H1 (cell line): Measurements from ENCODE around the gene OPA3. TPM values are rescaled to one million over a fixed set of nuclear protein-coding genes. Genes with fewer than 3 reads are reported as not detected.

Source experiments
- ASH2L ChIP-seq: fragments of 200-600, 300-600 bp; sonication (generic); IDR thresholded peaks from one replicate; pipeline ENCODE4 v1.7.1; 2017; ENCODE audit warnings: low read length
- BACH1 ChIP-seq: IDR thresholded peaks from 2 replicates; pipeline ENCODE4 v1.6.1; 2012; ENCODE audit warnings: low read length, improper control_type of control experiment
- CHD1 ChIP-seq: IDR thresholded peaks from 2 replicates; pipeline ENCODE4 v1.6.1; 2012; ENCODE audit warnings: low read depth, low read length, improper control_type of control experiment
- CHD2 ChIP-seq: IDR thresholded peaks from 2 replicates; pipeline ENCODE4 v1.6.1; 2012; ENCODE audit warnings: low read length, improper control_type of control experiment
- CTBP2 ChIP-seq: IDR thresholded peaks from 2 replicates; pipeline ENCODE4 v1.7.0; 2011; ENCODE audit warnings: borderline replicate concordance, mild to moderate bottlenecking, moderate library complexity, mixed read lengths, low read length; ENCODE audit not compliant: insufficient read depth, insufficient read length
- EGR1 ChIP-seq: IDR thresholded peaks from 2 replicates; pipeline ENCODE4 v1.6.1; 2011; ENCODE audit warnings: low read depth, low read length, borderline replicate concordance
- EP300 ChIP-seq, 2 experiments: IDR thresholded peaks; 1 replicate in 1 of 2; 2 replicates in 1 of 2; pipeline ENCODE4 v1.6.1; 2011 to 2012; ENCODE audit warnings: low read depth in 2 of 2, low read length in 2 of 2, mild to moderate bottlenecking in 2 of 2, borderline replicate concordance in 1 of 2, inconsistent platforms in 1 of 2, moderate library complexity in 1 of 2
- GABPA ChIP-seq: IDR thresholded peaks from 2 replicates; pipeline ENCODE4 v1.6.1; 2011; ENCODE audit warnings: mild to moderate bottlenecking, low read length, moderate library complexity, borderline replicate concordance; ENCODE audit not compliant: insufficient read depth
- GTF2F1 ChIP-seq: IDR thresholded peaks from 2 replicates; pipeline ENCODE4 v1.6.1; 2012; ENCODE audit warnings: low read depth, low read length, improper control_type of control experiment, borderline replicate concordance
- JUN ChIP-seq: IDR thresholded peaks from 2 replicates; pipeline ENCODE4 v1.6.1; 2011; ENCODE audit warnings: low read depth, mild to moderate bottlenecking, improper control_type of control experiment, low read length
- KDM4A ChIP-seq: IDR thresholded peaks from one replicate; pipeline ENCODE4 v1.7.1; 2012; ENCODE audit warnings: low read depth, mild to moderate bottlenecking, moderate library complexity, low read length, inconsistent platforms; ENCODE audit not compliant: severe bottlenecking
- MAFK ChIP-seq: IDR thresholded peaks from 2 replicates; pipeline ENCODE4 v1.6.1; 2012; ENCODE audit warnings: low read depth, mild to moderate bottlenecking, improper control_type of control experiment, low read length
- PHF8 ChIP-seq: fragments of 200-600 bp; sonication (generic); conservative IDR thresholded peaks from 2 replicates; pipeline ENCODE4 v1.7.1; 2012; ENCODE audit warnings: low read depth, mild to moderate bottlenecking, inconsistent platforms, low read length, moderate library complexity
- POLR2A ChIP-seq, 2 experiments: IDR thresholded peaks; 1 replicate in 1 of 2; 2 replicates in 1 of 2; pipeline ENCODE4 v1.6.1; 2011; ENCODE audit warnings: low read depth in 2 of 2, low read length in 2 of 2, mild to moderate bottlenecking in 2 of 2; ENCODE audit errors: control extremely low read depth in 1 of 2
- POLR2AphosphoS5 ChIP-seq: IDR thresholded peaks from 2 replicates; pipeline ENCODE4 v1.6.1; 2011; ENCODE audit warnings: low read depth, low read length
- SAP30 ChIP-seq: fragments of 300-600 bp; sonication (generic); IDR thresholded peaks from 2 replicates; pipeline ENCODE4 v1.7.1; 2012; ENCODE audit warnings: low read length, moderate library complexity, mild to moderate bottlenecking, inconsistent platforms; ENCODE audit not compliant: insufficient read depth, insufficient replicate concordance
- SIX5 ChIP-seq: IDR thresholded peaks from 2 replicates; pipeline ENCODE4 v1.6.1; 2011; ENCODE audit warnings: mild to moderate bottlenecking, low read depth, low read length
- SRF ChIP-seq: IDR thresholded peaks from 2 replicates; pipeline ENCODE4 v1.6.1; 2011; ENCODE audit warnings: mild to moderate bottlenecking, low read depth, low read length, moderate library complexity
- TAF7 ChIP-seq: optimal IDR thresholded peaks from 2 replicates; pipeline ENCODE3; 2011; ENCODE audit warnings: low read depth, mild to moderate bottlenecking, inconsistent platforms, low read length, moderate library complexity, borderline replicate concordance
- TBP ChIP-seq: IDR thresholded peaks from 2 replicates; pipeline ENCODE4 v1.6.1; 2011; ENCODE audit warnings: low read depth, low read length, improper control_type of control experiment
- ZNF274 ChIP-seq: IDR thresholded peaks from 2 replicates; pipeline ENCODE4 v1.7.0; 2012; ENCODE audit warnings: low read length, borderline replicate concordance; ENCODE audit errors: extremely low read depth
- polyA plus RNA-seq, 7 experiments: library from polyadenylated mRNA; depleted of rRNA in 3 of 7; stranded (reverse) in 5 of 7; unstranded in 2 of 7; fragments of >200 nt in 5 of 7; fragments of 200-250 nt in 2 of 7; gene quantifications; 1 replicate in 5 of 7; 2 replicates in 1 of 7; 4 replicates in 1 of 7; pipeline versions ENCODE4 v1.2.1 to v1.2.3, GENCODE V29; 2011 to 2013; ENCODE audit warnings: missing spikeins in 2 of 7, mixed read lengths in 2 of 7
- total RNA-seq: library from RNA; stranded (reverse); fragmentation: NEBNext Ultra II Directional; extraction: Animal tissue kit (Norgen Biotek cat#: 25700); gene quantifications from 2 replicates; pipeline ENCODE4 v1.2.1, GENCODE V29; 2021
- TF ChIP-seq, protein P1 (sequence below), 3 experiments: IDR thresholded peaks; 1 replicate in 2 of 3; 2 replicates in 1 of 3; pipeline versions ENCODE4 v1.5.1 to v1.6.1; 2011; ENCODE audit warnings: low read length in 3 of 3, mild to moderate bottlenecking in 3 of 3, inconsistent platforms in 2 of 3, low read depth in 1 of 3, moderate library complexity in 1 of 3; ENCODE audit not compliant: insufficient read depth in 1 of 3; ENCODE audit errors: control extremely low read depth in 1 of 3
- TF ChIP-seq, protein P2 (sequence below): IDR thresholded peaks from 2 replicates; pipeline ENCODE4 v1.6.1; 2011; ENCODE audit warnings: low read depth, mild to moderate bottlenecking, low read length; ENCODE audit not compliant: insufficient read depth

The OPA3 gene
- total and polyA plus RNA-seq, 2 of the 8 experiments (the other 6 are each of a cell fraction or from before 2014, with no cell fraction given) = 12.5 to 14.5 TPM

DNA sequence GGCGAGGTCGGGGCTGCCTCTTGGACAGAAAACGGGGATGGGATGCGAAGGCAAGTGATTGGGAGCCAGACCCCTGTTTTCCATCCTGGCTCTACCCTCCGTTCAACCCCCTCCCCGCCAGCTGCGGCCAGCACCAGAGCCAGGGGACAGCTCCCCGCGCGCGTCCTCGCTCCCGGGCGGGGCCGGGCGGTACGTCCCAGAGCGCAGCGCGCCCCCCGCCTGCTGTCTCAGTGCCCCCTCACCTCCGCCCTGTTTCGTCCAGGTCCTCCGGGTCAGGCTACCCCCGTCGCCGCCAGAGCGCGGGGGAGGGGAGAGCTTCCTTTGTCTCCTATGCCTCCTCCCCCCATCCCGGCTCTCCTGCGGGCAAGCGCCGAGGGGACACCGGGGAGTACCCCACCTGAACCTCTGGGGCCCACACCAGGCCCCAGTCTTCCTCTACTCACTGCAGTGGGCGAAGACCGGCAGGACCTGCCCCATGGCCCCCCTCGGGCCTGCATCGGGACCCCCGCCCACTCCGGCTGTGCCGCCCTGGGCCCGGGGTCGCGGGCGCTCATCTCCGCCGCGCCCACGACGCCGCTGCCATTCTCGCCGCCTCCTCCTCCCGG, 88.2 kb downstream of the OPA3 start (continued):
- TF ChIP-seq, protein P1, sequence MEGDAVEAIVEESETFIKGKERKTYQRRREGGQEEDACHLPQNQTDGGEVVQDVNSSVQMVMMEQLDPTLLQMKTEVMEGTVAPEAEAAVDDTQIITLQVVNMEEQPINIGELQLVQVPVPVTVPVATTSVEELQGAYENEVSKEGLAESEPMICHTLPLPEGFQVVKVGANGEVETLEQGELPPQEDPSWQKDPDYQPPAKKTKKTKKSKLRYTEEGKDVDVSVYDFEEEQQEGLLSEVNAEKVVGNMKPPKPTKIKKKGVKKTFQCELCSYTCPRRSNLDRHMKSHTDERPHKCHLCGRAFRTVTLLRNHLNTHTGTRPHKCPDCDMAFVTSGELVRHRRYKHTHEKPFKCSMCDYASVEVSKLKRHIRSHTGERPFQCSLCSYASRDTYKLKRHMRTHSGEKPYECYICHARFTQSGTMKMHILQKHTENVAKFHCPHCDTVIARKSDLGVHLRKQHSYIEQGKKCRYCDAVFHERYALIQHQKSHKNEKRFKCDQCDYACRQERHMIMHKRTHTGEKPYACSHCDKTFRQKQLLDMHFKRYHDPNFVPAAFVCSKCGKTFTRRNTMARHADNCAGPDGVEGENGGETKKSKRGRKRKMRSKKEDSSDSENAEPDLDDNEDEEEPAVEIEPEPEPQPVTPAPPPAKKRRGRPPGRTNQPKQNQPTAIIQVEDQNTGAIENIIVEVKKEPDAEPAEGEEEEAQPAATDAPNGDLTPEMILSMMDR (IDR thresholded peaks at IDR 0.05; ENCODE audit: control extremely low read depth in 1 of 3, insufficient read depth in 1 of 3, low read depth in 1 of 3, low read length in 3 of 3) = no peak
- TF ChIP-seq CTBP2 (no peak), CHD2 (no peak), EGR1 (no peak), SAP30 (no peak), GABPA (no peak), CHD1 (no peak), POLR2A (IDR thresholded peaks at IDR 0.05; ENCODE audit: control extremely low read depth in 1 of 2, low read depth in 2 of 2, low read length in 2 of 2) (no peak), EP300 (IDR thresholded peaks at IDR 0.05; ENCODE audit: borderline replicate concordance in 1 of 2, low read depth in 2 of 2, low read length in 2 of 2) (no peak), MAFK (no peak), KDM4A (peak; percentile 72), TAF7 (no peak), BACH1 (0 out of 2 replicates have a peak, but pooled peaks have one; percentile 3), POLR2AphosphoS5 (no peak), ZNF274 (no peak), SRF (no peak), ASH2L (no peak), GTF2F1 (no peak), SIX5 (no peak), TBP (no peak), PHF8 (peak; percentile 36; the same call in 1 of the 2 replicates), JUN (no peak)
- TF ChIP-seq, protein P2, sequence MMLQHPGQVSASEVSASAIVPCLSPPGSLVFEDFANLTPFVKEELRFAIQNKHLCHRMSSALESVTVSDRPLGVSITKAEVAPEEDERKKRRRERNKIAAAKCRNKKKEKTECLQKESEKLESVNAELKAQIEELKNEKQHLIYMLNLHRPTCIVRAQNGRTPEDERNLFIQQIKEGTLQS = no peak
